ENCODE measurements around the gene DNAJB12. TPM values are rescaled to one million over a fixed set of nuclear protein-coding genes. Genes with fewer than 3 reads are reported as not detected.
"Not testable (repeated sequence)": the region's sequence is repeated elsewhere in the genome, so short reads cannot be mapped to it uniquely, and the experiment has no call there.

DNAJB12 gene
- total and polyA plus RNA-seq, 10 of the 15 experiments (the other 5 are each of a cell fraction or from before 2014, with no cell fraction given), result 4.6 to 31.6 (median 18.8) TPM

- peak; percentile 66 for TF ChIP-seq RUNX3 (IDR thresholded peaks at IDR 0.05; ENCODE audit: low read length)
- no peak for TF ChIP-seq JUNB (IDR thresholded peaks at IDR 0.05)
- peak in 1 of 2 experiments; percentile 58; a peak in 1 of 3 replicates for TF ChIP-seq EGR1 (IDR thresholded peaks at IDR 0.05; ENCODE audit: borderline replicate concordance in 1 of 2, low read depth in 2 of 2, low read length in 2 of 2)
- TF ChIP-seq KAT2A (conservative IDR thresholded peaks at IDR 0.05; ENCODE audit: control insufficient read depth, low read depth, low read length), result no peak
- peak; percentile 59; the same call in 1 of the 2 replicates for TF ChIP-seq POLR2AphosphoS2 (IDR thresholded peaks at IDR 0.05; ENCODE audit: low read depth, low read length)
- no peak for TF ChIP-seq SUZ12 (IDR thresholded peaks at IDR 0.05; ENCODE audit: unreplicated experiment)
- peak; percentile 76 for TF ChIP-seq CHD2 (IDR thresholded peaks at IDR 0.05; ENCODE audit: borderline replicate concordance, low read depth, low read length)
- TF ChIP-seq ZBTB33 (IDR thresholded peaks at IDR 0.05), result 0 out of 2 replicates have a peak, but pooled peaks have one; percentile 35
- peak; percentile 84; the same call in 1 of the 2 replicates for TF ChIP-seq GABPA (IDR thresholded peaks at IDR 0.05; ENCODE audit: low read depth)
- peak; percentile 87 for TF ChIP-seq ZNF687 (IDR thresholded peaks at IDR 0.05)
These were observed at the start of gene DNAJB12 (continued) for GRCh38 chr10:72354356-72355213.

GRCh38 chr10:72395581-72395980 lies 40.9 kb upstream of the DNAJB12 start:
- H4K20me1 ChIP-seq (ENCODE audit: control insufficient read depth, insufficient read depth); POLR2A ChIA-PET; H3K4me1 ChIP-seq (ENCODE audit: control insufficient read depth, insufficient read depth, low read length); H3K9ac ChIP-seq (ENCODE audit: control insufficient read depth, insufficient read depth, low read length); H3K27ac ChIP-seq (ENCODE audit: control insufficient read depth, insufficient read depth); intact Hi-C loops (cut with micrococcal nuclease; ENCODE audit: unreplicated experiment); DNase-seq (ENCODE audit: low read depth, low spot score); FAIRE-seq; H3K4me2 ChIP-seq (ENCODE audit: control insufficient read depth, insufficient read depth); H3K27me3 ChIP-seq (replicated peaks in 1 of 2; ENCODE audit: control insufficient read depth in 2 of 2, insufficient read depth in 2 of 2, low read length in 1 of 2); H3K9me3 ChIP-seq (replicated peaks; ENCODE audit: control insufficient read depth, insufficient read depth, low read length); BruUV-seq (replicated peaks); CTCF ChIA-PET; H3K79me2 ChIP-seq (ENCODE audit: control insufficient read depth, insufficient read depth, low read length); ATAC-seq; in situ Hi-C loops (cut with MboI); H3K4me3 ChIP-seq; H3K36me3 ChIP-seq (ENCODE audit: control insufficient read depth in 2 of 2, insufficient read depth in 2 of 2, low read length in 1 of 2); H2AFZ ChIP-seq (ENCODE audit: control insufficient read depth, low read depth, low read length); SMC1A ChIA-PET (ENCODE audit: uncharacterized antibody, unreplicated experiment); RAD21 ChIA-PET (ENCODE audit: unreplicated experiment): not testable (repeated sequence)
- WGBS (ENCODE audit: insufficient coverage, insufficient replicate concordance, low lambda C conversion rate, missing lambda C conversion rate), result 94% methylated on average over 3 of the region's 3 CpGs

Data from GM12878 (cell line).